Left ventricle myocardium inferior (tissue), 1 donor: ENCODE data around the gene CEMIP2. TPM values are rescaled to one million over a fixed set of nuclear protein-coding genes. Genes with fewer than 3 reads are reported as not detected.
"Not testable (repeated sequence)": the region's sequence is repeated elsewhere in the genome, so short reads cannot be mapped to it uniquely, and the experiment has no call there.

Source experiments
- DNase-seq: peaks from one replicate; pipeline ENCODE4 v3.0.0-alpha.2; 2020
- H3K27ac ChIP-seq: fragments of 200-600 bp; replicated peaks from 2 replicates; pipeline ENCODE4 v1.8.0; 2021
- H3K27me3 ChIP-seq: fragments of 200-600 bp; 2 replicates; pipeline ENCODE4 v1.8.0; 2021; ENCODE audit warnings: low read depth
- H3K36me3 ChIP-seq: fragments of 200-600 bp; 2 replicates; pipeline ENCODE4 v1.8.0; 2021
- H3K4me1 ChIP-seq: fragments of 200-600 bp; 2 replicates; pipeline ENCODE4 v1.8.0; 2021
- H3K4me3 ChIP-seq: fragments of 200-600 bp; 2 replicates; pipeline ENCODE4 v1.8.0; 2021; ENCODE audit warnings: mild to moderate bottlenecking, moderate library complexity
- H3K9me3 ChIP-seq: fragments of 200-600 bp; replicated peaks from 2 replicates; pipeline ENCODE4 v1.8.0; 2021
- CTCF ChIP-seq: fragments of 200-600 bp; IDR thresholded peaks from 2 replicates; pipeline ENCODE4 v1.8.0; 2021; ENCODE audit warnings: antibody characterized with exemption, mild to moderate bottlenecking, borderline replicate concordance
- intact Hi-C: fragments of 100-400 bp; cut with micrococcal nuclease; formaldehyde crosslinking; loops from one replicate; pipeline ENCODE4 v1.11.0; 2022
- total RNA-seq: library from RNA; stranded (reverse); fragmentation: NEBNext Ultra II Directional; extraction: Animal tissue kit (Norgen Biotek cat#: 25700); gene quantifications from one replicate; pipeline ENCODE4 v1.2.1, GENCODE V29; 2021
- donor health status: DM: no; HTN: yes; CAD: no; lungs with severe emphysema.

CEMIP2 gene
- total RNA-seq, 1 donor from 2014 or later, result 11.7 TPM

- H3K27ac ChIP-seq, result peak overlapping the region; percentile 58
- H3K27me3 ChIP-seq, result no peaks in the 10 kb centered on the region
- H3K9me3 ChIP-seq, result no peaks in the 10 kb centered on the region
- no peaks in the 10 kb centered on the region for H3K36me3 ChIP-seq
- intact Hi-C loops, result no loop called here
- no peak for DNase-seq
- no peak for TF ChIP-seq CTCF
- no peak overlapping the region for H3K4me3 ChIP-seq
- H3K4me1 ChIP-seq, result peaks cover 27% of the 10 kb centered on the region
These were observed 104.3 kb downstream of the CEMIP2 start for GRCh38 chr9:71663931-71664459.

GRCh38 chr9:71663216-71663615, 105.1 kb downstream of the CEMIP2 start:
- no peaks in the 10 kb centered on the region for H3K36me3 ChIP-seq
- no peaks in the 10 kb centered on the region for H3K27me3 ChIP-seq
- H3K9me3 ChIP-seq, result no peaks in the 10 kb centered on the region
- DNase-seq, result no peak
- H3K4me3 ChIP-seq, result no peak overlapping the region
- TF ChIP-seq CTCF, result no peak
- intact Hi-C loops, result no loop called here
- H3K4me1 ChIP-seq, result peaks cover 27% of the 10 kb centered on the region
- H3K27ac ChIP-seq, result peak overlapping the region; percentile 70

GRCh38 chr9:71662082-71662481, 106.2 kb downstream of the CEMIP2 start:
- intact Hi-C loops, result no loop called here
- H3K9me3 ChIP-seq, result no peaks in the 10 kb centered on the region
- DNase-seq, result no peak
- H3K27ac ChIP-seq, result peak overlapping the region; percentile 0
- H3K27me3 ChIP-seq, result no peaks in the 10 kb centered on the region
- H3K4me3 ChIP-seq, result no peak overlapping the region
- H3K4me1 ChIP-seq, result peaks cover 27% of the 10 kb centered on the region
- TF ChIP-seq CTCF, result no peak
- no peaks in the 10 kb centered on the region for H3K36me3 ChIP-seq

GRCh38 chr9:71657276-71657675, 111.0 kb downstream of the CEMIP2 start:
- H3K27me3 ChIP-seq, intact Hi-C loops, H3K9me3 ChIP-seq, H3K27ac ChIP-seq, DNase-seq, H3K4me1 ChIP-seq, H3K4me3 ChIP-seq, H3K36me3 ChIP-seq: not testable (repeated sequence)

- Histone ChIP-seq H3K27me3 (no peaks in the 10 kb centered on the region), H3K4me1 (no peaks in the 10 kb centered on the region), H3K9me3 (no peaks in the 10 kb centered on the region), H3K36me3 (no peaks in the 10 kb centered on the region), H3K27ac (no peak overlapping the region), H3K4me3 (no peak overlapping the region)
- no peak for TF ChIP-seq CTCF
- DNase-seq, result no peak
- intact Hi-C loops, result no loop called here
These were observed 111.8 kb downstream of the CEMIP2 start for GRCh38 chr9:71656496-71656895.

- Histone ChIP-seq H3K27me3 (no peaks in the 10 kb centered on the region), H3K4me3 (no peak overlapping the region), H3K4me1 (no peaks in the 10 kb centered on the region), H3K36me3 (no peaks in the 10 kb centered on the region), H3K9me3 (no peaks in the 10 kb centered on the region), H3K27ac (no peak overlapping the region)
- intact Hi-C loops, result no loop called here
- no peak for TF ChIP-seq CTCF
- DNase-seq, result no peak
These were observed 112.5 kb downstream of the CEMIP2 start for GRCh38 chr9:71655778-71656177.
